Heart left ventricle (tissue), 16 donors: ENCODE results near the gene PLCB4. TPM values are rescaled to one million over a fixed set of nuclear protein-coding genes. Genes with fewer than 3 reads are reported as not detected.
A peak's percentile ranks its signal among the peaks of the same experiment; 100 is the strongest.

Experiments
- ATAC-seq, 4 donors: fragments of 200-7000 bp; cut with Tn5 transposase; one replicate each; pipeline ENCODE4 v1.9.1; 2020 to 2022; ENCODE audit warnings: moderate library complexity in 4 of 4, mild to moderate bottlenecking in 3 of 4, moderate number of reproducible peaks in 1 of 4
- DNase-seq, 5 donors: peaks; one replicate each; pipeline ENCODE4 v3.0.0-alpha.2; 2020
- H3K27ac ChIP-seq, 12 donors: fragments of 200-600 bp; sonication (generic) in 4 of 12; one replicate each; pipeline versions ENCODE4 v1.5.0 to v1.8.0; 2016 to 2022; ENCODE audit warnings: mild to moderate bottlenecking in 2 of 12
- H3K27me3 ChIP-seq, 9 donors: fragments of 200-600 bp; sonication (generic) in 2 of 9; one replicate each; pipeline versions ENCODE4 v1.5.1 to v1.8.0; 2016 to 2022; ENCODE audit warnings: mild to moderate bottlenecking in 3 of 9
- H3K36me3 ChIP-seq, 9 donors: fragments of 200-600 bp; sonication (generic) in 2 of 9; one replicate each; pipeline versions ENCODE4 v1.5.0 to v1.8.0; 2018 to 2022; ENCODE audit warnings: mild to moderate bottlenecking in 2 of 9
- H3K4me1 ChIP-seq, 12 donors: fragments of 200-600 bp; sonication (generic) in 4 of 12; one replicate each; pipeline versions ENCODE4 v1.5.0 to v1.8.0; 2016 to 2022; ENCODE audit warnings: mild to moderate bottlenecking in 3 of 12
- H3K4me3 ChIP-seq, 12 donors: fragments of 200-600 bp; sonication (generic) in 4 of 12; one replicate each; pipeline versions ENCODE4 v1.5.0 to v1.8.0; 2017 to 2022; ENCODE audit warnings: mild to moderate bottlenecking in 9 of 12, moderate library complexity in 4 of 12
- H3K9me3 ChIP-seq, 12 donors: fragments of 200-600 bp; sonication (generic) in 4 of 12; one replicate each; pipeline versions ENCODE4 v1.5.0 to v1.8.0; 2016 to 2022; ENCODE audit warnings: mild to moderate bottlenecking in 1 of 12
- CTCF ChIP-seq, 12 donors: fragments of 200-600 bp; sonication (generic) in 4 of 12; IDR thresholded peaks; one replicate each; pipeline versions ENCODE4 v1.5.0 to v1.8.0; 2018 to 2022; ENCODE audit warnings: antibody characterized with exemption in 12 of 12, mild to moderate bottlenecking in 5 of 12
- POLR2A ChIP-seq, 2 donors: fragments of 450-650 bp; IDR thresholded peaks; one replicate each; pipeline ENCODE4 v1.6.1; 2017; ENCODE audit warnings: antibody characterized with exemption in 2 of 2, mild to moderate bottlenecking in 2 of 2, moderate library complexity in 2 of 2
- WGBS, 4 donors: extraction: QIAGEN DNeasy Blood & Tissue Kit in 2 of 4; methylation state at CpG; one replicate each; pipeline versions ENCODE4 v1.1.5 to v1.1.7; 2013 to 2018; 5-methylcytosine and 5-hydroxymethylcytosine counted together
- intact Hi-C, 10 donors: fragments of 100-400 bp; cut with DNase I; formaldehyde crosslinking; loops; one replicate each; pipeline versions ENCODE4 v1.11.1 to v1.14.2; 2022
- polyA plus RNA-seq, 2 donors: library from polyadenylated mRNA; stranded (reverse); fragments of 200-250 nt; gene quantifications; one replicate each; pipeline ENCODE4 v1.2.3, GENCODE V29; 2013
- total RNA-seq, 9 donors: library from RNA; depleted of rRNA in 2 of 9; stranded (reverse); fragments of >200 nt in 2 of 9; fragmentation: NEBNext Ultra II Directional in 3 of 9; extraction: Animal tissue kit (Norgen Biotek cat#: 25700) in 3 of 9; gene quantifications; one replicate each; pipeline versions ENCODE4 v1.1.0 to v1.2.4, GENCODE V29; 2016 to 2023
- donor health status: ischemic (EF 13 %, LVEDD 7.1; RV severe dilation, severe dysfunction).
- donor health status: healthy with polysubstance abuse.
- donor health status: DM: no; HTN: yes; CAD: no.
- donor health status: DM: no; HTN: no; CAD: no.
- donor health status: ischemic (EF 25% LVEDD 6.9; RV normal size, moderate dysfunction).
- donor health status: ischemic (EF 25% LVEDD 5.7; RV mildly dilated, moderate dysfunction).
- donor health status: healthy.
- donor health status: DM: yes; HTN: yes; CAD: no.
- donor health status: ischemic (EF 35%, LVEDD 5.7; RV mildly dilated, moderate dysfunction).
- donor health status: nonischemic (EF 11% LVEDD 7.7; RV severe dilation, severe dysfunction).
- donor health status: DM: yes; HTN: yes; CAD: no.
- donor health status: PGD.
- donor health status: ischemic (EF 29% LVEDD 5.4; RV normal size, mild dysfunction).
- donor health status: nonischemic (EF 23%, LVEDD 6.1; RV moderate dilation, normal function).

PLCB4 gene
- total and polyA plus RNA-seq, 11 donors = 8.4 to 31.8 (median 18.5) TPM

- Histone ChIP-seq H3K9me3 (no peaks in the 10 kb centered on the region), H3K27me3 (no peaks in the 10 kb centered on the region), H3K4me3 (no peak overlapping the region), H3K4me1 (peaks cover 0 to 16% (median 5%) of the 10 kb centered on the region in 12 donors), H3K27ac (peak overlapping the region in 2 of 12 donors; percentile 24 to 48), H3K36me3 (peaks cover 0 to 69% (median 35%) of the 10 kb centered on the region in 9 donors)
- peak in 3 of 5 donors; percentile 27 to 54 (median 48) for DNase-seq
- no peak for TF ChIP-seq POLR2A (IDR thresholded peaks at IDR 0.05)
- no peak for TF ChIP-seq CTCF (IDR thresholded peaks at IDR 0.05)
- peak; percentile 50 to 80 (median 79) for ATAC-seq
- WGBS, 4 donors = 27 to 52% (median 38%) methylated on average over 7 to 8 of the region's 8 CpGs
- intact Hi-C loops = loop anchor here in 4 of 10 donors (10.0 kb wide), 3 partner anchors 543 to 643 kb away; no protein-coding TSS in a partner anchor
Measured at GRCh38 chr20:9397928-9398327, 329.0 kb downstream of the PLCB4 start.

- Histone ChIP-seq H3K27me3 (no peaks in the 10 kb centered on the region), H3K4me3 (no peak overlapping the region), H3K4me1 (peaks cover 0 to 12% (median 4%) of the 10 kb centered on the region in 12 donors), H3K27ac (no peak overlapping the region), H3K9me3 (no peaks in the 10 kb centered on the region), H3K36me3 (peaks cover 0 to 73% (median 39%) of the 10 kb centered on the region in 9 donors)
- intact Hi-C loops = loop anchor here in 4 of 10 donors (10.0 kb wide), 3 partner anchors 544 to 644 kb away; no protein-coding TSS in a partner anchor
- ATAC-seq (no peak), DNase-seq (no peak)
- TF ChIP-seq POLR2A (IDR thresholded peaks at IDR 0.05) (no peak), CTCF (IDR thresholded peaks at IDR 0.05) (no peak)
- 72 to 94% (median 77%) methylated on average over 4 of the region's 4 CpGs for WGBS, 4 donors
Measured at GRCh38 chr20:9398882-9399281, 330.0 kb downstream of the PLCB4 start.

- H3K36me3 ChIP-seq = peaks cover 0 to 73% (median 39%) of the 10 kb centered on the region in 9 donors
- no peak overlapping the region for H3K27ac ChIP-seq
- H3K9me3 ChIP-seq = no peaks in the 10 kb centered on the region
- DNase-seq = no peak
- no peak overlapping the region for H3K4me3 ChIP-seq
- TF ChIP-seq POLR2A (IDR thresholded peaks at IDR 0.05) = no peak
- H3K27me3 ChIP-seq = no peaks in the 10 kb centered on the region
- H3K4me1 ChIP-seq = peaks cover 0 to 12% (median 4%) of the 10 kb centered on the region in 12 donors
- WGBS, 4 donors = 59 to 85% (median 76%) methylated on average over 1 of the region's 1 CpG
- intact Hi-C loops = loop anchor here in 4 of 10 donors (10.0 kb wide), 3 partner anchors 545 to 645 kb away; no protein-coding TSS in a partner anchor
- ATAC-seq = no peak
Measured at GRCh38 chr20:9399322-9399721, 330.4 kb downstream of the PLCB4 start.

- WGBS, 4 donors = 73 to 79% (median 74%) methylated on average over 4 of the region's 4 CpGs
- H3K4me1 ChIP-seq = peaks cover 0 to 12% (median 4%) of the 10 kb centered on the region in 12 donors
- peaks cover 0 to 73% (median 33%) of the 10 kb centered on the region in 9 donors for H3K36me3 ChIP-seq
- DNase-seq (no peak), ATAC-seq (no peak)
- H3K27ac ChIP-seq = no peak overlapping the region
- intact Hi-C loops = no loop called here
- TF ChIP-seq POLR2A (IDR thresholded peaks at IDR 0.05) (no peak), CTCF (IDR thresholded peaks at IDR 0.05) (no peak)
- H3K27me3 ChIP-seq = no peaks in the 10 kb centered on the region
- no peak overlapping the region for H3K4me3 ChIP-seq
- H3K9me3 ChIP-seq = no peaks in the 10 kb centered on the region
Measured at GRCh38 chr20:9400171-9401025, 331.5 kb downstream of the PLCB4 start.
